GM18507 (cell line): ENCODE results near the gene CRYGA.
A peak's percentile ranks its signal among the peaks of the same experiment; 100 is the strongest.

Experiments used
- DNase-seq: peaks from one replicate; pipeline ENCODE4 v3.0.0; 2011; ENCODE audit warnings: low read depth; ENCODE audit not compliant: insufficient read length; ENCODE audit errors: extremely low spot score
- FAIRE-seq: peaks from 2 replicates; lab custom pipeline; 2011; peaks lifted over from hg19 to GRCh38; lab: Jason Lieb, UNC

Gene CRYGA

GRCh38 chr2:208163489-208163888, at the start of gene CRYGA:
Gene CRYGA, minus strand, starts transcription at chr2:208163589. Its CDS starts 33 bp downstream, at chr2:208163556.
- FAIRE-seq (no peak), DNase-seq (no peak)

- DNase-seq (no peak), FAIRE-seq (no peak)
Observed at GRCh38 chr2:208210688-208211451, 47.5 kb upstream of the CRYGA start.

- DNase-seq (no peak), FAIRE-seq (no peak)
Observed at GRCh38 chr2:208208335-208209085, 45.1 kb upstream of the CRYGA start.

GRCh38 chr2:208207769-208208168, 44.4 kb upstream of the CRYGA start:
- DNase-seq (no peak), FAIRE-seq (no peak)

- FAIRE-seq, result no peak
- DNase-seq, result no peak
Observed at GRCh38 chr2:208204166-208204565, 40.8 kb upstream of the CRYGA start.

GRCh38 chr2:208195531-208195930, 32.1 kb upstream of the CRYGA start:
- no peak for FAIRE-seq
- DNase-seq, result no peak

- DNase-seq (no peak), FAIRE-seq (no peak)
Observed at GRCh38 chr2:208192611-208193236, 29.3 kb upstream of the CRYGA start.

GRCh38 chr2:208189810-208190503, 26.6 kb upstream of the CRYGA start, which contains the start of gene C2orf80:
Gene C2orf80, minus strand, starts transcription at chr2:208190030. Its CDS starts 3,044 bp downstream, at chr2:208186986.
- no peak for DNase-seq
- no peak for FAIRE-seq

GRCh38 chr2:208189069-208189809, 25.9 kb upstream of the CRYGA start:
- no peak for DNase-seq
- no peak for FAIRE-seq

GRCh38 chr2:208186893-208187292, 23.5 kb upstream of the CRYGA start:
- DNase-seq (no peak), FAIRE-seq (no peak)

GRCh38 chr2:208186465-208186864, 23.1 kb upstream of the CRYGA start:
- no peak for FAIRE-seq
- DNase-seq, result no peak

- DNase-seq (no peak), FAIRE-seq (no peak)
Observed at GRCh38 chr2:208183972-208184705, 20.8 kb upstream of the CRYGA start.

- no peak for DNase-seq
- FAIRE-seq, result no peak
Observed at GRCh38 chr2:208183526-208183925, 20.1 kb upstream of the CRYGA start.

GRCh38 chr2:208182835-208183234, 19.4 kb upstream of the CRYGA start:
- FAIRE-seq, result no peak
- DNase-seq, result no peak

- DNase-seq, result no peak
- no peak for FAIRE-seq
Observed at GRCh38 chr2:208179028-208179609, 15.7 kb upstream of the CRYGA start.

- no peak for FAIRE-seq
- DNase-seq, result no peak
Observed at GRCh38 chr2:208175840-208176153, 12.4 kb upstream of the CRYGA start.

GRCh38 chr2:208175069-208175839, 11.9 kb upstream of the CRYGA start:
- peak; percentile 93 for FAIRE-seq
- DNase-seq, result peak; percentile 54

GRCh38 chr2:208174144-208174543, 10.8 kb upstream of the CRYGA start:
- no peak for FAIRE-seq
- no peak for DNase-seq
